Karpas-422 (cell line): ENCODE data around the gene ONECUT1. TPM values are rescaled to one million over a fixed set of nuclear protein-coding genes. Genes with fewer than 3 reads are reported as not detected.

Experiments used
- DNase-seq: peaks from one replicate; pipeline ENCODE4 v3.0.0-alpha.2; 2015
- H2AFZ ChIP-seq: fragments of 200-600 bp; sonication (generic); 2 replicates; pipeline ENCODE4 v1.6.1; 2014; ENCODE audit warnings: antibody characterized with exemption, low read length, mixed read lengths
- H3K27ac ChIP-seq: fragments of 200-600 bp; sonication (generic); 2 replicates; pipeline ENCODE4 v1.5.1; 2014; ENCODE audit warnings: mild to moderate bottlenecking, low read length, moderate library complexity
- H3K27me3 ChIP-seq: fragments of 200-600 bp; sonication (generic); 2 replicates; pipeline ENCODE4 v1.6.1; 2014; ENCODE audit warnings: low read length, mixed read lengths
- H3K36me3 ChIP-seq: fragments of 200-600 bp; sonication (generic); 2 replicates; pipeline ENCODE4 v1.6.1; 2014; ENCODE audit warnings: low read length, mixed read lengths; ENCODE audit not compliant: insufficient read depth
- H3K4me1 ChIP-seq: fragments of 200-600 bp; sonication (generic); 2 replicates; pipeline ENCODE4 v1.6.1; 2014; ENCODE audit warnings: mild to moderate bottlenecking, low read length, mixed read lengths
- H3K4me2 ChIP-seq: fragments of 200-600 bp; sonication (generic); 2 replicates; pipeline ENCODE4 v1.6.1; 2014; ENCODE audit warnings: low read length, low read depth, mild to moderate bottlenecking; ENCODE audit not compliant: poor library complexity, severe bottlenecking
- H3K4me3 ChIP-seq: fragments of 200-600 bp; sonication (generic); 2 replicates; pipeline ENCODE4 v1.5.1; 2014; ENCODE audit warnings: mild to moderate bottlenecking, antibody characterized with exemption, low read length, mixed read lengths
- H3K79me2 ChIP-seq: fragments of 200-600 bp; sonication (generic); 2 replicates; pipeline ENCODE4 v1.6.1; 2014; ENCODE audit warnings: mild to moderate bottlenecking, low read length, mixed read lengths
- H3K9ac ChIP-seq: fragments of 200-600 bp; sonication (generic); 2 replicates; pipeline ENCODE4 v1.6.0; 2014; ENCODE audit warnings: low read length
- H3K9me2 ChIP-seq: fragments of 200-600 bp; sonication (generic), shearing (Covaris generic); replicated peaks from 2 replicates; pipeline ENCODE4 v1.6.0; 2014; ENCODE audit warnings: mild to moderate bottlenecking, low read length, moderate library complexity; ENCODE audit not compliant: insufficient read depth
- H3K9me3 ChIP-seq: fragments of 300-700, 200-600 bp; sonication (generic); 2 replicates; pipeline ENCODE4 v1.6.1; 2014; ENCODE audit warnings: low read length, mixed read lengths
- H4K20me1 ChIP-seq: fragments of 200-600 bp; sonication (generic); 2 replicates; pipeline ENCODE4 v1.6.1; 2014; ENCODE audit warnings: mild to moderate bottlenecking, antibody characterized with exemption, low read length, low read depth; ENCODE audit not compliant: insufficient read depth
- total RNA-seq: library from RNA; depleted of rRNA; stranded (reverse); fragments of >200 nt; shearing (Covaris generic); gene quantifications from 2 replicates; pipeline ENCODE4 v1.2.3, GENCODE V29; 2014; ENCODE audit warnings: low replicate concordance

ONECUT1 gene
- total RNA-seq, 1 experiment from 2014 or later = 0.45 TPM

DNA sequence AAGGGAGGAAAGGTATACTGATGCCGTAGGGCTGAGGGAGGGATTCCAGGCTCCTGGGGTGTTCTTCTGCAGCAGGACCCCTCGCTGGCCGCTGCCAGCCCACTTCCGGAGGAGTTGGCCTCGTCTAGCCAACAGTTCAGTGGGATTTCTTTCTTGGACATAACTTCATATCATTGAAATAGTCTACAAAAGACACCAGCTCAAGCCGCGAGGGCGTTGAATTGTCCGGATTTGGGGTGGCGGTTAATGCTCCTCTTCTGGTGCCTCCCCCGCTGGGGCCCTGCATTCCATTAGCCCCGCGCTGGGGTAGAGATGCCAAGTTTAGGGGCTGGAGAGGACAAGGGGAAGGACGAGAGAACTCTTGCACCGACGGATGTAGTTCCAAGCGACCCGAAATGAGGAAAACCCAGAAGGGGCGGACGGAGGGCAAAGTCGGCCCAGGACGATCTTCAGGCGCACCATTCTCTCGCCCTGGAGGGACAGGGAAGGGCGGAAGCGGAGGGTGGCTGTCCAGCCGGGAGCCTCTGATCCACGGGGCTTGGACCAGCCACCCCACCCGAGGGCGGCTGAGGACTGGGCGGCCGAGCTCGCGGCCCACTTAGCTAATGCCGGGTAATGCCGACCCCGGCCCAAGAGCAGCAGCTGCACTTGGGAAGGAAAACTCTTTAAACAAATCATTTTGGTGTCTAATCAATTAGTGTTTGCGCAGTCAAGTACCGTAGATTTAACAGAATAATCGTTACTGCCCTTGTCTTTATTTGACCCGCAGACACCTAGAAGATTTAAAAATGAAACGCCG, 4.7 kb upstream of the ONECUT1 start:
- Histone ChIP-seq H4K20me1 (no peaks in the 10 kb centered on the region), H3K9me2 (no peaks in the 10 kb centered on the region), H3K9me3 (no peaks in the 10 kb centered on the region), H3K4me2 (no peak overlapping the region), H3K9ac (no peak overlapping the region), H3K36me3 (no peaks in the 10 kb centered on the region), H3K27ac (no peak overlapping the region), H3K4me1 (peaks cover 15% of the 10 kb centered on the region), H3K27me3 (no peaks in the 10 kb centered on the region), H2AFZ (no peak overlapping the region), H3K79me2 (no peaks in the 10 kb centered on the region), H3K4me3 (no peak overlapping the region)
- DNase-seq = no peak

DNA sequence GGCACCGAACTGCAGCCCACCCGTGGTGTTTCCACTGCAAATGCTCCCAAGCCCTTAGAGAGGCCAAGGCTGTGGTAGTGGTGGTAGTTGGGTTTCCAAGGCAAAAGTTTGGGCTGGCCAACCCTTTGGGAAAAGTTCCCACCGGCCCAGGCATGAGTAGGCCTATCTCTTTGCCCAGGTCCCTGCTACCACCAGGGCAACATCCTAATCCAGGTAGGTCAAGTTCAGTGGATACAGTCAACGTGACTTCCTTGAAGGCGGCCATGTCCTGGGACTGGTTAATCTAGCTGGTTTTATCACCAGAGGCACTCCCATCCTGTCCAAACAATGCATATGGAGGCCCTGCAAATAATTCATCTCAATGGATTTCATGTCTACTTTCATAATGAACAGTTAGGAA, 1.6 kb upstream of the ONECUT1 start:
- Histone ChIP-seq H3K9ac (no peak overlapping the region), H3K4me2 (no peak overlapping the region), H3K36me3 (no peaks in the 10 kb centered on the region), H3K27me3 (no peaks in the 10 kb centered on the region), H3K79me2 (no peaks in the 10 kb centered on the region), H3K9me2 (no peaks in the 10 kb centered on the region), H4K20me1 (no peaks in the 10 kb centered on the region), H3K9me3 (no peaks in the 10 kb centered on the region), H3K4me1 (peaks cover 20% of the 10 kb centered on the region), H2AFZ (no peak overlapping the region), H3K27ac (no peak overlapping the region), H3K4me3 (no peak overlapping the region)
- no peak for DNase-seq

DNA sequence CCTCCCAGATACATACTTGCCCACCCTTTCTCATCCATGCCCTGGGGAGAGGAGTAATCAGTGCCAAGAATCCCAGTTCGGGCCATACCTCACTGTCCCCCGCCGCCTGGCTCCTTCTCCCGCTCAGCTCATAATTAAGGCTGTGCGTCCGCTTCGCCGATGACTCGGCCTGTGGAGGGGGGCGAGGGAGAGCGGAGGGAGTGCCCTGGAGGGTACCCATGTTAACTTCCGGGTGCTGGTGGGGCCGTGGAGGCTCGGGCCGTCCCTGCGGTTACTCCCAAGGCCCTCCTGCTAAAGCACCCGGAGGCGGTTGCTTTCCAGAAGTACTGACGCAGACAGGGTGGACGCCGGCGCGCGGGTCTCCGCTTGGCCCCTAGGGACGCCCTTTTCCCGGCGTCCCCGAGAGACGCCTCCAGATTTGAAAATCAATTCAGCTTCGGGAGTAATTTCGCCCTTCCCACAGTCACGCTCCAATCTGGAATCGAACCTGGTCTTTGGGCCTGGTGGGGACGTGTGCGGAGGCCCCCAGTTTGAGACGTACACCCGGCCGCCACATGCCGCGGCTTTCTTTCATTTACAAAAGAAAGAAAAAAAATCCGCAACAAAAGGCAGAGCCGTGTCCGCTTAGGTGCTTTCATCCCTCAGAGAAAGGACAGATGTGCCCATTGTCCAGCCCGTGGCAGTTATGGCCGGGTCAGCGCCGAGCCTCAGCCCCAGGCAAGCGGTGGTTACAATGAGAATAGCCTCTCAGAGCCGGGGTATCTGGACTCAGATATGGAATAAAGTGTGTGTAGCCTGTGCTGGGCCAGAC, 1.0 kb upstream of the ONECUT1 start:
- H4K20me1 ChIP-seq = no peaks in the 10 kb centered on the region
- no peaks in the 10 kb centered on the region for H3K27me3 ChIP-seq
- H2AFZ ChIP-seq = no peak overlapping the region; the same call in 1 of the 2 replicates
- no peaks in the 10 kb centered on the region for H3K9me3 ChIP-seq
- no peaks in the 10 kb centered on the region for H3K36me3 ChIP-seq
- no peaks in the 10 kb centered on the region for H3K9me2 ChIP-seq
- H3K79me2 ChIP-seq = no peaks in the 10 kb centered on the region
- H3K4me1 ChIP-seq = peaks cover 20% of the 10 kb centered on the region
- DNase-seq = no peak
- peak overlapping the region; percentile 75 for H3K4me3 ChIP-seq
- H3K9ac ChIP-seq = peak overlapping the region; percentile 80; the same call in 1 of the 2 replicates
- no peak overlapping the region for H3K27ac ChIP-seq
- H3K4me2 ChIP-seq = peak overlapping the region; percentile 90

DNA sequence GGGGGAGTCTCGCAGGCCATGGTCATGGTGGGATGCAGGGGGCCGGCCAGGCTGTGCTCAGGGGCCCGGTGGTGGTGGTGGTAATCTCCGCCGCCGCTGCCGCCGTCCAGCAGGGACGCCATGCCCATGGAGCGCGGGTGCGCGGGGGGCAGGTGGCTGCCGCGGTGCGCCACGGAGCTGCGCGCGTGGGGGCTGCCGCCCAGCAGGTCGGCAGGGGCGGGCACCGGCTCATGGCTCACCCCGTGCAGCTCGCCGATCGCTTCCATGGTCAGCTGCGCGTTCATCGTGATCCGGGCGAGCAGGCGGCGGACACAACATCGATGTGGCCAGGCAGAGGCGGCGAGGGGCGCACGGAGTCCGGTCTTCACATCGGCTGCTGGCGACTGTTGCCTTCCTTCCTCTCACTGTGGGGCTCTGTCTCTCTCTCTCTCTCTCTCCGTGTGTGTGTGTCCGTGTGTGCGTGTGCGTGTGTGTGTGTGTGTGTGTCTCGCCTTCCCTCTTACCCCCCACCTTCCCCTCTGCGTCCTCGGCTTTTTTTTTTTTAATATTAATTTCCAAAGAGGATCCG, 451 bp downstream of the ONECUT1 start:
- no peaks in the 10 kb centered on the region for H3K9me2 ChIP-seq
- H3K9ac ChIP-seq = peak overlapping the region; percentile 80
- H4K20me1 ChIP-seq = no peaks in the 10 kb centered on the region
- peaks cover 20% of the 10 kb centered on the region for H3K4me1 ChIP-seq
- H3K4me2 ChIP-seq = peak overlapping the region; percentile 90
- H3K27me3 ChIP-seq = no peaks in the 10 kb centered on the region
- no peaks in the 10 kb centered on the region for H3K36me3 ChIP-seq
- peak; percentile 51 for DNase-seq
- no peaks in the 10 kb centered on the region for H3K9me3 ChIP-seq
- no peaks in the 10 kb centered on the region for H3K79me2 ChIP-seq
- no peak overlapping the region for H3K27ac ChIP-seq
- peak overlapping the region; percentile 75 for H3K4me3 ChIP-seq
- H2AFZ ChIP-seq = peak overlapping the region; percentile 92

DNA sequence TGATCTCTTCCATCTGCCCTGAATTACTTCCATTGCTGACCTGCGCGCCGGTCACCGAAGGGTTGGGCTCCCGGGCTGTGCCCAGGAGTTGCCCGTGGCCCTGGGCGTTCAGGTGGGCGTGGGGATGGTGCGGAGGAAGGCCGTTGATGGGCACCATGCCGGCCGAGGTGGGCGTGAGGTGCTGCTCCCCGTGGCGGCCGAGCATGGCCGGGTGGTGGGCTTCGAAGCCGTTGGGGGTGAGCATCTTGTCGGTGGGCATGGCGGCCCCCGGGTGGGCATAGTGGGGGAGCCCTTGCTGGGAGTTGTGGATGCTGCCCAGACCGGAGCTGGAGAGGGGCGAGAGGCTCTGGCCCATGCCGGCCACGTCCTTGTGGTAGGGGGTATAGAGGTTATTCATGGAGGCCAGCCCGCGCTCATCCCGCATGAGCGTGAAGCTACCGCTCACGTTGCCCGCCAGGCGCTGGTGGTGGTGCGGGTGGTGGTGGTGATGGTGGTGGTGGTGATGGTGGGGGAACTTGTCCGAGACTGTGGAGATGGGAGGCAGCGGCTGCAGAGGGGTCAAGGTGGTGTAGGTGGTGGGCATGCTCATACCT, 1.0 kb downstream of the ONECUT1 start:
- Histone ChIP-seq H3K4me3 (peak overlapping the region; percentile 75), H3K36me3 (no peaks in the 10 kb centered on the region), H3K79me2 (no peaks in the 10 kb centered on the region), H3K4me1 (peaks cover 20% of the 10 kb centered on the region), H3K4me2 (peak overlapping the region; percentile 90), H3K9me2 (no peaks in the 10 kb centered on the region), H4K20me1 (no peaks in the 10 kb centered on the region), H3K27me3 (no peaks in the 10 kb centered on the region), H3K27ac (no peak overlapping the region), H2AFZ (no peak overlapping the region), H3K9ac (0 out of 2 replicates have a peak overlapping the region, but pooled peaks have one; percentile 80), H3K9me3 (no peaks in the 10 kb centered on the region)
- DNase-seq = no peak

DNA sequence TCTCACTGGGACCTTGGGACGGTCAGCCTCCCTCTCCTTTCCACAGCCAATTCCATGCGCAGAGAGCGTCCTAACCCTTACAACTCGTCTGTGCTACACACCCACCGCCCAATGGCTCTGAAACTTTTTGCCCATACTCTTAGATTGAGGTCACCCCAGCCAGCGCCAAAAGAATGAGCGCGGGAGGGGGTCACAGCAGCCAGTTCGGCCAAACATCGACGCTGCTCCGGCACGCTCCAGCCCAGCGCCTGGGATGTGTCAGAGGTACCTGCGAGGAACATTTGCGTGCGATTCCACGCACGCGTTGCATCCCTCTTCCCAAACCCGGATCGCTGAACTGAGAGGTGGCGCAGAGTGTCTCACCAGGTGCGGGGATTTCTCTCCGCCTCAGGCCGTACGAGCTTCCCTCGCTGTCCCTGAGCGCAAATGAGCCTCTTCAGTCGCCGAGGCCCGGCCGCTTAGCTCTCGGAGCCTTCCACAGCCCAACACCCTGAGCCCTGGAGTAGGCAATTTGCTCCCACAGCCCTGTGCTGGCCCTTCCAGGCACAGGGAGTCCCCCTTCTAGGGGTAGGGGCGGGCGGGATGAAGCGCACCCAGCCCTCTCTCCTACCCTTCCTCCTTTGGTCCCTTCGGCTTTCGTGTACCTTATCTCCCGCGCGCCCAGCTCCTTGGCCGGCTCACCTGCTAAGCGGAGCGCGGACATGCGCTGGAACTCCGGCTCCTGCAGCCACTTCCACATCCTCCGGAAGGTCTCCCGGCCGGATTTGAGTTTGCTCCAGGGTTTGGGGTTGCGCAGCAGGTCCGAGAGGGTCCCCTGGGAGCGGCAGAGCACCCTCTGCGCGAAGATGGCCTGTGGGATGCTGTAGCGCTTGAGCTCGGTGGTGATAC, 1.8 kb downstream of the ONECUT1 start:
- H2AFZ ChIP-seq = no peak overlapping the region
- H3K79me2 ChIP-seq = no peaks in the 10 kb centered on the region
- no peaks in the 10 kb centered on the region for H4K20me1 ChIP-seq
- no peaks in the 10 kb centered on the region for H3K9me3 ChIP-seq
- H3K27ac ChIP-seq = no peak overlapping the region
- H3K9ac ChIP-seq = no peak overlapping the region
- no peaks in the 10 kb centered on the region for H3K27me3 ChIP-seq
- no peaks in the 10 kb centered on the region for H3K36me3 ChIP-seq
- no peak overlapping the region for H3K4me2 ChIP-seq
- H3K9me2 ChIP-seq = no peaks in the 10 kb centered on the region
- DNase-seq = no peak
- H3K4me3 ChIP-seq = no peak overlapping the region
- peaks cover 20% of the 10 kb centered on the region for H3K4me1 ChIP-seq

DNA sequence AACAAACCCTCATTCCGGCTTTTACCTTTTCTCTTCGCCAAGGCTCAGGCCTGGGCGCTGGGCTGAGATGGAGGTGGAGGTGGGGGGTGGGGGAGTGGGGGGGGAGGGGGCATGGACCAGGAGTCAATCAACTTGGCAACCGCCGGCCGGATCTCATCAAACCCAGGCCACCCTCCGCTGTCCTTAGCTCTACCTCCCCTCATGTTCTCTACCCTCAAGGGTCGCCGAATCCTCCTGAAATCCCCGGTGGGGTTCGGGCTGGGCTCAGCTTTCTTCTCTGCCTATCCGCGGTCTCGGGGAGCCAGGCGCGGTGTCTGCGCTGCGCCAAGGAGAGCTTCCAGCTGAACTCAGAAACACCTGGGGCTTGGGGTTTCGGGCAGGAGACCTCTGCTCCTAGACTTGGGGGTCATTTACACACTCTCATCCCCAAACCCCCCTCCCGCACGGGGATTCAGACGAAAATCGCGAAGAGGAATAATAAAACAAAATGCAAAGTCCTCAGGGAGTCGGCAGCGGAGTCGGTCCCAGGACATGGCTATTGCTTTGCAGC, 2.5 kb downstream of the ONECUT1 start:
- no peak for DNase-seq
- H3K9ac ChIP-seq = no peak overlapping the region
- no peaks in the 10 kb centered on the region for H3K27me3 ChIP-seq
- H3K27ac ChIP-seq = no peak overlapping the region
- no peaks in the 10 kb centered on the region for H3K79me2 ChIP-seq
- H4K20me1 ChIP-seq = no peaks in the 10 kb centered on the region
- no peak overlapping the region for H2AFZ ChIP-seq
- no peaks in the 10 kb centered on the region for H3K36me3 ChIP-seq
- H3K4me1 ChIP-seq = peaks cover 14% of the 10 kb centered on the region
- no peak overlapping the region for H3K4me2 ChIP-seq
- H3K9me3 ChIP-seq = no peaks in the 10 kb centered on the region
- H3K4me3 ChIP-seq = no peak overlapping the region
- no peaks in the 10 kb centered on the region for H3K9me2 ChIP-seq
